NCI-H345 treated with DMSO at 0.1 percent for 48 hours (cell line): ENCODE data around the gene FOXJ3.

Experiments
- DNase-seq: peaks from one replicate; lab custom pipeline; 2025; ENCODE audit not compliant: unreplicated experiment; lab: John Stamatoyannopoulos, UW

FOXJ3 gene

DNA sequence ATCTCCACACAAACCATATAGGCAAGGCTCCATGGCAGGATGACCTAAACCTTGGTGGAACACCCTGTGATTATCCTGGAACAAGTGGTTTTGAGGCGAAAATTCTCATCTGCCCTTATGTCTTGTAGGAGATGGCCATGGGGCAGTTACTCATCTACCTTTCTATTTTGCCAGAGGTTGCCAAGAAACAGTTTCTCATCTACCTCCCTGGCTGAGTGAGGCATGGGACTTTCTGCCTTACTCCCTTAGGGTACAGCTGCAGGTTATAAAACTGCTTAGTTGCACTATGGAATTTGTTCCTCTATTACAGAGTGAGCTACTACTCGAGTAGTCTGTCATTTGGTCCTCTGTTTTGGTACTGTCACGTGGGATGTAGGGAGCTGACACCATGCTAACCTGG, 139.2 kb downstream of the FOXJ3 start:
- DNase-seq = no peak

DNA sequence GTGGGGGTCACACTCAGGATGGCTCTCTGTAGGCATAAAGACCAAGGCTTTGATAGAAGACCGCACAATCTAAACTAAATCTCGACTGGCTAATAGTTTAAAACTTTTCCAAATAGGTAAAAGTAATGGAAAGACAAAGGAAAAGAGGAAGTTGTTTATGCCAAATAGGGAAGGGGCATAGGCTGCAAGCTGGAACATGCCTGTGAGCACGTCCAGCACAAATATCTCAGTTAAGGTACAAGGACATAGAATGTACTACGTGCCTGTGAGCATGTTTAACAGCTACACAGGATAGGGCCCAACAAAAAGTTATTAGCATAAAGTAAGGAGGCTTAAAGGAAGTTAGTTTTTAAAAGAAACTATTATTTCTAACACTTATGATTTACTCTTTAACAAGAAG, 142.9 kb downstream of the FOXJ3 start:
- DNase-seq = no peak

DNA sequence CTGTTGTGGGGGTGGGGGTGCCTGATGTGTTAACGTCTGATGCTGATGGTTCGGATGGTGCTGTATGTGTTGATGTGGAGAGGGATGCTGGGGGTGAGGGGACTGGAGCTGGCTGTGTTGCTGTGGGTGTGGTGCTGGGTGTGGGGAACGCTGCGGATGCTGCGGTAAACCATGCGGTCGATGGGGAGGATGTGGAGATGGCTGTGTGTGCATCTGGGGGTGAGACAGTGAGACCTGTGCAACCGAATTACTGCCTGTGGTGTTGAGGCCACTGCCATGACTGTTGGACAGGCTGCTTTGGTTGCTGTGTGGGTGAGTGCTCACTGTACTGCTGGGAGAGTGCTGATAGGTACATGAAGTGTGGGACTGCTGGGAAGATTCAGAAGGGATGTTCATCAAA, 143.7 kb downstream of the FOXJ3 start:
- DNase-seq = no peak

DNA sequence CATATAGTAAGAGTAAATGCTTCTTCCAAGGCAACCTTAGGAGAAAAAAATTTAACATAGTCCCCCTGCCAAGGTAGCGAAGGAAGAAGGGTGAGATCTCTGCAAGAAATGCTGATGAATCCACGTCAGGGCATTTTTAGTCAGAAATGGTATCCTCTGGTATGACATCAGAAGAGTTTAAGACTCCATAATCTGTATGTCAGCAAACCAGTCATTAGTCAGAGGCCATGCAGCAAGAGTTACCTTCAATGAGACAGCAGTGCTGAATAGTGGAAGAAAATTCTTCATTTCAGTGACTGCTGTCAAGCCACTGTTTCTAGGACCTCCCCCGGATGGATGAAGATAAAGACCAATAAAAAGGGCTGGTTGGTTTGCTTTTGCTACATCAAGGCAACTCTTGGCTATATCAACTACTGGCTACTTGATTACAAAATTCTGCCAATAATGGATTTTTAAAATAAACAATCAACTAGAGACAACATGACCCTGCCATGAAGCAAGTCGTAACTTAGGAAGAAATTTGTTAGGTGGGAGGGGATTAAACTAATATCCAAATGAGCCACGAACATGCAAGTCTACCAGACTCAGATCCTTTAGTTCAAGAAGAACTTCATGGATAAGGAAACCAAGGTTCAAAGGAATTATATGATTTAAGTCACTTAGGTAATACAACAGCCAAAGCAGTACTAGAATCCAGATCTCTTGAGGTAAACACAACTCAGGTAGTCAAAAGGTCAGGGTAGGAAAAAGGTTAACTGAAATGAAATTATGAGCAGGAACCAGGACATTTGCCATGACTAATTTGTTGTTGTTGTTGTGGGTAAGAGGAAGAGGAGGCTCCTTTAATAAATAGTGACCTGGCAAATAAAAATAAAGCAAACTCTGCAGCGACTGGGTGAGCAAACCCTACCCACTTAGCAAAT, 144.8 kb downstream of the FOXJ3 start:
- DNase-seq = no peak

DNA sequence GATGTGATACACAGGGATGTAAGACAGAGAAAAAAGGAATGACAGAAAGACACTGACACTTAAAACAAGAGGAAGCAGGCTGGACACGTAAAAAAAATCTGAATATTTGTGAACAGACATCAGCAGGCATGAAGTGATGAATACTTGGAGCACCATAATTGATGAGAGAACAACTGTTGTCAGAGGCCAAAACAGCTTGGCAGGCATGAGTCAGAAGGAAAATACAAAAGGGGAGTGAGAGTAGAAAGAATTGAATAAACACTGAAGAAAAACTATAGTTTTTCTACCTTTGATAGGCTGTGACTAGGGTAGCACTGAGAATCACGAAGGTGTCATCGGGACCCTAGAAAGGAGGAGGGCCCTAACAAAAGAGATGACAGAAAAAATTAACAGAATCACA, 148.9 kb downstream of the FOXJ3 start:
- no peak for DNase-seq

DNA sequence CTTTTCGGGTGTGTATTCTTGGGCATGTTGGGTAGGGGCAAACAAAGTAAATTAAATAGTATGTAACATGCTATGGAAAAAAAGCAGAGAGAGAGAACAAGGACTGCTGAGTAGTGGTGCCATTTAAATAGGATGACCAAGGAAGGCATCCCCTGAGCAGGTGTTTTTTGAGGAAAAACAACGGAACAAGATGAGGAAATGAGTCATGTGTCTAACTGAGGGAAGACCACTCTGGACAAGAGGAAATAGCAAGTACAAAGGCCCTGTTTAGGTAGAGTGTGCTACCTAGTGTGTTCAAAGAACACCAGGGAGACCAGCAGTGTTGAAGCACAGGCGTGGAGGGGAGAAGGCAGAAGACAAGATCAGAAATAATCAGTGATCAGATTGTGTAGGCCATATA, 150.4 kb downstream of the FOXJ3 start:
- no peak for DNase-seq

DNA sequence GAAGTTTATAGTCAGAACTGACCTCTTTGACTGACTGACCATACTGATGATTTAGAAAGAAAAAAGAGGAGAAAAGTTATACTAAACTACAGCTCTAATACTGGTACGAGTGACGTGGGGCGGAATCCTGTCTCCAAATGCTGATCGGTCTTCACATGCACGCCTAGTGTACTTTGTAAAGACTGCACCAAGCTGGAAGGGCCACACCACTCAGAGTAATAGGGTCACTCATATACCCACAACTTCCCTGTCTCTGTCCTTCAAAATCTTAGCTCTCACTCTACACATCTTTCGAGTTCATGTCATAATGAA, 151.1 kb downstream of the FOXJ3 start:
- no peak for DNase-seq

DNA sequence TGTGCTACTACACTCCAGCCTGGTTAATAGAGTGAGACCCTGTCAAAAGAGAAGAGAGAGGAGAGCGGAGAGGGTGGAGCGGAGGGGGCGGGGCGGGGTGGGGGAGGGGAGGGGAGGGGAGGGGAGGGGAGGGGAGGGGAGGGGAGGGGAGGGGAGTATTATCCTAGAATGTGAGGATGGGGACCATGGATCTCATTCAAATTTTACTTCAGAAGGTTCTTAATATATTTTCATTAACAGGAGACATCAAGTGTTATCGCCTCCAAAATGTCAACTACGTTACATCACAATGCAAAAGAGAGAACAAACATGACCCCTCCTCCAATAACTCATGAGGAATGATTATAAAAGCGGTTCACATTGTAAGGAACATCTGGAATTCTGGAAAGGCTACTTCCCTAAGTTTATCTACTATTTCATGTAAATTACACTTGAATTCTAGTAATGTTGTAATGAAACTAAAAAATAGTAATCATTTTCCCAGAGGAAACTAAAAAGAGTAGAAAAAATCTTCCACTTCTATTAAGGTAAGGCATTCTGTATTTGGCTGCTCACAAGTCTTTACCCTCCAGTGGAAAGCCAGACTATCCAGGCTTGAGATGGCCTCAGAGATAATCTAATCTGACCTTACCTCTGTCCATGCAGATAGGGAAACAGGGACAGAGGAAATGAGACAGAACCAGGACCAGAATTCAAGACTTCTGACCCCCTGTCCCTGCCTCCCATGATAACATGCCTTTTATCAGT, 151.7 kb downstream of the FOXJ3 start:
- DNase-seq = no peak

DNA sequence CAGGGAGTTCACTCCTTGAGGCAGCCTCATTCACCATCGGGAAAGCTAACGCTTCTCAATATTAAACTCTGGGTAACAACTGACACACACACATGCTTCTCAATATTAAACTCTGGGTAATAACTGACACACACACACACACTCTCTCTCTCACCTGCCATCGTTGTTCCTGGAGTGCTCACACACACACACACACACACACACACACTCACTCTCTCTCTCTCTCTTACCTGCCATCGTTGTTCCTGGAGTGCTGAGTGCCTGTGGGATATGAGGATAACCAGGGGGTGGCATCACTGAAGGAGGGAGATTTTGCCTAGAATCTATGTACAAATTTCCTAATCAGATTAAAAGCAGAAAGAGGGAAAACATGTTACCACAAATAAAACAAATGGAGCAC, 153.3 kb downstream of the FOXJ3 start:
- no peak for DNase-seq

DNA sequence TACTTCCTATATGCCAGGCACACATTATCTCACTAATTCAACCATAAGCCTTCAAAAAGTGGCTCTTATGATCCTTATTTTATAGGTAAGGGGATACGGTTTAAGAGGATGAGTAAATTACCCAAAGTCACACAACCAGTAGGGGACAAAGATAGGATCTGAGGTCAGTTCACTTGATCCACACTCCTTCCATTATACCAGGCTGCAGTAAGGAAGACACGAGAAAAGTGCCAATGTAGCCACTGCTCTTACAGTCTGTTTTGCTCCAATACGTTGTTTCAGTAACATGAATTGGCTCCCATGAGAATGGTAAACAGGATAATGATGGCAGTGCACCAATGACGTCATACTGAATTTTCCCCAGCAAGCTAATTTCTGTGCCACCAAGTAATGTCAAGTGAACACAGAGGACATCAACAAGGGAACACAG, 155.1 kb downstream of the FOXJ3 start:
- DNase-seq = no peak

DNA sequence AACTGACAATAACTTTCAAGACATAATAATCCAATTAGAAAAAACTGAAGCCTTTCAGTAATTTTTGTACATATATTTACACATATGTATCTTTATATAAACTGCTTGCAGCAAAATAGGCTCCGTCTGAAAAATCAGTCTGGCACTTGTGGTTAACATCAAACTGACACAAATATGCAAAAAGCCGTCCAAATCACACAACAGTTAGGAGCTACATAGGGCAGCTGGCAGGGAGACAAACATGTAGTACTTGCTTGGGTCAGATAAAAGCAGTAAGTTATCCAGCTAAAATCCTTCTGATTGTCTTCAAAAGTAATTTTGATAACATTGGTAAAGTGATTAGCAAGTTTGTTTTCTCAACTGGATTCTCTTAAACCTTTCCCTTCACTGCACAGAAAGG, 155.8 kb downstream of the FOXJ3 start:
- DNase-seq = no peak

DNA sequence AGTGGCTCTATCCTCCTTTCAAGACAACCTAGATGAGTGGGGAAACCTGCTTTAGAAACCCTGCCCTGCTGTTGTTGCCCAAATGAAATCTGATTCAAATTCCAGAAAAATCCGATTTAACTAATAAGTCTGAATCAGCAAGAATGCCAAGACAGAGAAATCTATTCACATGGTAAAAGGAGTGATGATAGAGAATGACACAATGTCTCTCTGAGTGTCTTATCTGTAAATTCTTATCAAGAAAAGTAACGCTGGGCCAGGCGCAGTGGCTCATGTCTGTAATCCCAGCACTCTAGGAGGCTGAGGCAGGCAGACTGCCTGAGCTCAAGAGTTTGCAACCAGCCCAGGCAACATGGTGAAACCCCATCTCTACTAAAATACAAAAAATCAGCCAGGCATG, 156.8 kb downstream of the FOXJ3 start:
- DNase-seq = no peak

DNA sequence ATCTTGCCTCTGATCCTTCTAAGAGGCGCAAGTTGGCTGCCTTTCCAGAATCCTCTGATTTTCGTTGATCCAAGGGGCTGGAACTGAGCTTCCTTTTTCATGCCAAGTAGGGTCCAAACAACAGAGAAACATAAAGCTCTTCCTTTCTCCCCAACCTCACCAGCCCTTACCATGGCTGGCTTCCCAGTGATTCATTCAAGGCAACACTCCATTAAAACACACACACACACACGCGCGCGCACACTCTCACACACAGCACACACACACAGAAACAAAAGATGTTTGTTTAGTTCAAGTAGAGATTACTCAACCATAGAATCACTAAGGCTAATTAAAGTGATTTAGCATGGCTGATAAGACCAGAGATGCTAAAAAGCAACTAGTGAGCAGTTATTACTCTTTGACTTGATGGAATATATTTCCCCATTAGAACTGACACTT, 157.5 kb downstream of the FOXJ3 start:
- DNase-seq = no peak

DNA sequence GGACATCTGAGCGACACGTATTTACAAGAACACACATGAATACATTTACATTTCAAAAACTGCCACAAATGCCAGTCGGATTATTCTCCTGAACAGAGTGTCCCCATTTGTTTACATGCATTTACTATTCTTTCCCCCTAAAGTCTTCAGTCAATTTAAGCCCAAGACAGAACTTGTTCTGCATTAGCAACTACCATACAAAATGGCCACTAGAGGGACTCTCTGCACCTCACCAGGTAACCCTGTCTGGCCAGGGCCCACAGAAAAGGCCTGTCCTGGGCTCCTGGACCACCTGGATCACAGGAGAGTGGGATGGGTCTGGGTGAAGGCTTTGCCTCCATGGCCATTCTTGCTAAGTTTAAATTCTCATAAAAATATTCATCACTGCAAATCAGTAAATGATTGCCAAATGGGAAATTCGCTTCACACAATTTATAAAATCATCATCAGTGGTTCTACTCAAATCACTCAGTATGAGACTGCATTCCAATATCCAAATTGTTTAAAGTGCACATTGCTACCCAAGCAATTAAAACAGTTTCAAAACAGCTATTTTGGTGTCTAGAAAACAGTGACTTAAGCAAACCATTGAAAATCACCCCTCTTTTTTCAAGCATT, 158.0 kb downstream of the FOXJ3 start:
- DNase-seq = peak; percentile 50

DNA sequence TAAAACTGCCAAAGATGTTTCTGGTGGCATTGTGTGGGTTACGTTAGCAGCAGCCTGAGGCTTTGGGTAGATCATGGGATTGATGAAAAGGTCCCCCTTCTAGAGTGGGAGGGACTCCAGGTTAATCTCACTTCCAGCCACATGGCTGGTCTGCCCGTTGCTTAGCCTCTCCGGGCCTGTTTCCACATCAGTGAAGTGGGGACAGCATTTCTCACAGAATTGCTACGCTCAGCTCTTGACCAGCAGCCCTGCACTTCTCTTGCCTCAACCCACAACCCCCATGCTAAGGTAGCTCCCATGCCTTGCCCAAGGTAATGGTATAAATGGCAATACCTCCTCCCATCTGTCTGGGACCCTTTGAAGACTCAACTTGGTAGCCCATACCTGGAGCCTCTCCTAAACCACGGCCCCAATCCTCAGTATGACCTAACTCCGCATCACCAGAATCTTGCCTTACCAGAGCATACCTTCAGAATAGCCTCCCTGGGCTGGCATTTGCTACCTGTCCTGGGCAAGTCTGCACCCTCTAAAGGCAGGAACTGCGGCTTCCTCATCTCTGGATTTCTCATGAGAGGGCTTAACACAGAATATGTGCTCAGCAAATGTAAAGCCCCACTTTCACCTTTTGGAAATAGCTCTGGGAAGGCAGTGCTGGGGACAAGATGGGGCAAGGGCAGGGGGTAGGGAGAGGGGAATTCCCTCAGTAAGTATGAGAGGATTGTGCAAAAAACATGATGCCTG, 159.6 kb downstream of the FOXJ3 start:
- no peak for DNase-seq

DNA sequence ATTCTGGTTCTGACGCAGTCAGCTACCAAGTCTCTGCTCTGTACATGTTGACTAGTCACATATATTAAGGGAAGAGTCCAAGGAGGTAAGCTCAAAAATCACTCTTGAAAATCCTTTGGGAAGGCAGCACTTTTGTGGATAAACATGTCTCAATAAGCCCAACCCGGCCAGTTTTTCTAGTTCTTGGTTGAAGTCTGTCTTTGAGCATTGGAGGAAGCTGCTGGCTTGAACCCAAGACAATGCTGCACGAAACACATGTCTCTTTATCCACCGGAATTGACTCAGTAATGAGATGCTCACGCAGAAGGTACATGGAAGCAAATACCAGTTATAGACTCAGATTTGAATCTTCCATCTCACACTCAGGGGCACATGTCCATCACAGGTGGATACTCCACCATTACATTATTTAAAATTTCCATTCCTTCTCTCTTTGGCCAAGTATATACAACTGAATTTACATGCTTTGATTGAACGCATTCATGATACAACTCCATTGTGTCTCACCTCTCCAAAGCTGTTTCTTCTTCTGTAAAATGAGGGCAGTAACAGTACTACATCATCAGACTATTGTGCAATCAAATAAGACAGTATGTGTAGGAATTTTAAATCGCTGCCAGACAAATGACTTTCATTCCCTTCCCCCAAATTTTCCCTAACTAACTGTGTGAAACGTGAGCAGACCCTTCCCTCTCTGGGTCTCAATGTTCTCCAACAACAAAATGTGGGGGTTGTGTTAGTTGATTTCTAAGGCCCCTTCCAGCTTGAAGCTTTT, 160.9 kb downstream of the FOXJ3 start:
- DNase-seq = no peak

DNA sequence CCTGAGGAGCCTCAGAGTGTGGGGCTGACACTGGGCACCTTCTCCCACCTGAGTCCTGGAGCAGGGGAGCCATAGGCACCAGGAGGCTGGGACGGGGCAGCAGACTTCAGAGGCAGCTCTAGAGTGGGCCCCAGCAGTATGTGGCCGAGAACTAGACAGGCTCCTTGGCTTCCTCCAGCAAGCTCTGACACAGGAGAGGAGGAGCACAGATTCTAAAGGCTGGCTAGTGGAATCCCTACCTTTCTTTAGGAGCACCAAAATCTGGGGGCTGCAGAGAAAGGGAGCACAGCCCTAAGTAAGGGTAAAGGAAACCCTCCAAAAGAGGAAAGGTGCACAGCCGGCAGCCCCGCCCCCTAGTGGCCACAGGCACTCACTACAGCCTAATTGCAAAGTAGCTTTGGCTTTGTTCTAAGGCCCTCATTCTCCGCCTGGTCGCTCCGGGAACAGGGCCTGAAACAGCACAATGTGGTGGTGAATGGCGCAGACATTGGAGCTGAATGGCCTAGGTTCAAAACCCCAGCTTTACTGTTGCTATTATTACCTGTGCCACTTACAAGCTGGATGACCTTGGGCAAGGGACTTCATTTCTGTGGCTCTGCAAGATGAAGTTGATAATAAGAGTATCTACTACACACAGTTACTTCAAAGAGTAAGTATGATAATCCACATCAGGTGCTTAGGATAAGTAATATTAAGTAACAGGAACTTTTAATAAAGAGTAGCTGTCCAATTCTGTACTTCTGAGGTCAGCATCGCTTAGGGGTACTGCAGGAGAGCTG, 161.7 kb downstream of the FOXJ3 start:
- peak; percentile 51 for DNase-seq

DNA sequence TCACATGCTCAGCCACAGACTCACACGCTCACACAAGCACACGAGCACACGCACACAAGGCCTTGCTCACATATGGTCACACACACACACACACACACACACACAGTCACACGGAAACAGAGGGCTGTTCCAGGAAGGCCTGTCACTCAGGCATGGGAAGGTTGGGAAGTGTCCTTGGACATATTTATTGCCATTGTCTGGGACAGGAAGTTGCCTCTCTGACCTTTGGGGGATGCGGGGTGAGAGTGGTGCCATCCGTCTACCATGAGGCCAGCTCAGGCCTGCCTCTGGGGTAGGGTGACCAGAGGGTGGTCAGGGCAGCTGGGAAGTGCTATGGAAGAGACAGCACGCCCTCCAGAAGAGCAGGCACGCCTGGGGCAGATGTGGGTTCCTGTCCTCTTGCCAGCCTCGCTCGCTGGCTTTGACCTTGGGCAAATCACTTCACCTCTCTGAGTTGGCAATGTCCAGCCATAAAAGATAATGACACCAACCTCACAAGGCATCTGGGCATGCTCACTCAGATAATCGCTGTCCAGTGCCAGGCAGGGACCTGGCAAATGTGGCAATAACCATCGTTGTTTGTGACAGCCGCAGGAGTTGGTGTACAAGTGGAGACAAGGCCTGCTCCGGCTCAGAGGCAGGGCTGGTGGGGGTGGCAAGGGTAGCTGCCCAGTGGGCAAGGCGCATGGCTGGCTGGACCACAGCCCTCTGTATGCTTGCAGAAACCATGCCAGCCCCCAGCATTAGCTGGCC, 162.5 kb downstream of the FOXJ3 start:
- DNase-seq = no peak

DNA sequence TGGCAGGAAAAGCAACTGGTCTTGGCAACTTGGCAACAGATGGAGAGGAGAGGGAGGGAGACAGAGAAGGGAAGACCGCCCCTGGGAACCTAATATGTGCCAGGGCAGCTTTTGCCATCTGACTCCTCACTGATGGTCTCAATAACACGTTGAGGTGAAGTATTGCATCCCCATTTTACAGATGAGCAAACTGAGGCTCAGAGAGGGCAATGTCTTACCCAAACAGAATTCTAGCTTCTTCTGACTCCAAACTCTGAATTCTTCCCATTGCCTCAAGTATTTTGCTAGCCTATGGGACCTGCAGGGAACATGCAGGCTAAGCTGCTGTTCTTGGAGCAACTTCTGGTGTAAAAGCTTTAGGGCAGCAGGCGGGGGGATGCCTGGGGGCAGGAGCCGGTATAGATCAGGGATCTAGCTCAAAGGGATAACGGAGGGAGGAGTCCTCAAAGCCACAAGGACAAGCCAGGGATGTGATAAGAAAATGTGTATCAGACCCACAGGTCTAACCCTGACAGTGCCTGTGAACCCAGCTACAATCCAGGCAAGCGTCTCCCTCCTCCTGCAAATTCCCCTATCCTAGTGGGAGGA, 163.3 kb downstream of the FOXJ3 start:
- DNase-seq = peak; percentile 4
